ENCODE results near the gene TTC32. TPM values are rescaled to one million over a fixed set of nuclear protein-coding genes. Genes with fewer than 3 reads are reported as not detected.

TTC32 gene
- total RNA-seq, 4 donors from 2014 or later: 11.9 to 21.7 (median 16.8) TPM

DNA sequence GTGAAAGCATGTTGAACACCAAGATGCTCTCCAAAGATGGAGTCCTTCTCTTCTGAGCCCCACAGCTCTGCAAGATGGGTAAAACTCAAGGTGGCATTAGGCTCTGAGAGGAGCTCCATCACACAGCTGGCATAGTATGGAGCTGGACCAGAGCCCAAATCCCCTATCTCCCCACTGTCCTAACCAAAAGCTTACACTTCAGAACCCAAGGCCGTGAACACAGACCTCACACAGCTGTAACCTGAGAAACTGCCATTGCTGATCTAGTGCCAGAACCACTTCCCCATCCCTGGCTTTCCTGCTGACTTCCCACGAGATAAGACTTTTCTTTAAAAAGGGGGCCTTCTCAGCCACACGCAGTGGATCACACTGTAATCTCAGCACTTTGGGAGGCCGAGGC, 25.0 kb downstream of the TTC32 start:
- TF ChIP-seq CTCF (IDR thresholded peaks at IDR 0.05; ENCODE audit: low read depth): no peak

DNA sequence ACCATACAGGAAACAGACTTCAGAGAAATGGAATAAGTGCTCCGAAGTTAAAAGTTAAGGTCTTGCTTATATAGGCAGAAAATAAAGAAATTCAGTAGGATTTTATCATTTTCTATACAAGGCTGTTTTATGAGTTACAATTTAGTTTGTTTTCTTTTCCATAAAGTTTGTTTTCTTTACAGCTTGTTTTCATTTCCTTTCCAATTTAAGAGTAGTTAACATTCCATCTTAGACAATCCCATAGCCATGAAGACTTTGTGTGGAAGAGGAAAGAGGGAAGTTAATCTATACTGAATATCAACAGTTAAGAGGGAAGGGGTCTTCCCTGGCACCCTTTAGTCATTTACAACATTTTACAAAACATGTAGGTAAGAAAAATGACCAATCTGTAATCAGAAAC, 26.5 kb downstream of the TTC32 start:
- no peak for TF ChIP-seq CTCF (IDR thresholded peaks at IDR 0.05; ENCODE audit: low read depth)

- TF ChIP-seq CTCF (IDR thresholded peaks at IDR 0.05; ENCODE audit: low read depth): no peak
These were observed 27.1 kb downstream of the TTC32 start for GRCh38 chr2:19874726-19875125.

- no peak for TF ChIP-seq CTCF (IDR thresholded peaks at IDR 0.05; ENCODE audit: low read depth)
These were observed 28.8 kb downstream of the TTC32 start for GRCh38 chr2:19873014-19873413.

DNA sequence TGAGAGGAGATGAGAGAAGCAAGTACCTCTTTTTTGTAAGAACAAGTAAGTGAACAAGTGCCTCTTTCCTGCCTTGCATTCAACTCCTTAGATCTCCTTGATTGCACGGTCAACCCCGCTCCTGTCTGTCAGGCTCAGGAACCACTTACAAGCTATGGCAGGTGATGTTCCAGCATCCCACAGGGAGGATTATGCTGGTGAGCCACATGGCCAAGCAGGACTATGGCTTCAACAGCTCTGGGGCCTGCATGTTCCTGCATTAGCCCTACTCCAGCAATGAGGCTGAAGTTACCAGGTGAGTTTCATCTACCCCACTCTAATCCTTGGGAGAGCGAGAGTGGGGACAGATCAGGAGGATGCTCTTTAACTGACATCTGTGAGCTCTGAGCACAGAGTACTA, 29.5 kb downstream of the TTC32 start:
- TF ChIP-seq CTCF (IDR thresholded peaks at IDR 0.05; ENCODE audit: low read depth): no peak

DNA sequence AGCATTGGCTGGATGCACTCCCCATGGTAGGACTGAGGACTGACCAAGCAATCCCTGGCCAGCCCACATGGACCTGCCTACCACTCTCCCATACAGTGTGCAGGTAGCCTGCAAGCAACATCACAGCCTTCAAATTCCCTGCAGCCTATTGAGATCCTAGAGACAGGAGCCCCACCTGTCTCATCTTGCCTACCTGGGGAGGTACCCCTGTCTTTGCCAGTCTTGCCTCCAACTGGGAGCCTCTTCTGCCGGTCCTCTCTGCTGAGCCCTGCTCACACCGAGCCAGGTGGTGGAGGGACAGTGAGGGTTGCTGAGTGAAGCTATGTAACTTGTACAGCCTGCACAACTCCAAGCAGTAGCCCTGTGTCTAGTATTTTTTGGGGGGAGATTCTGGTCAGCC, 29.9 kb downstream of the TTC32 start:
- TF ChIP-seq CTCF (IDR thresholded peaks at IDR 0.05; ENCODE audit: low read depth): no peak

DNA sequence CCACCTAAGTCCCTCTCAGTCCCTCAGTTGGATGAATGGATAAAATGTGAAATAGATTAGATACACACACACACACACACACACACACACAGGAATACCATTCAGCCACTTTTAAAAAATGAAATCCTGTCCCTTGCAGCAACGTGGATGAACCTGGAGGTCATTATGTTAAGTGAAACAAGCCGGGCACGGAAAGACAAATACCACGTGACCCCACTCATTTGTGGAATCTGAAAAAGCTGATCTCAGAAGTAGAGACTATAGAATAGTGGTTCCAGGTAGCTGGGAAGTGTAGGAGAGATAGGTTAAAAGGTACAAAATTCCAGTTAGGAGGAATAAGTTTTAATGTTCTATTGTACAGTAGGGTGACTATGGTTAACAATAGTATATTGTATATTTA, 31.0 kb downstream of the TTC32 start:
- TF ChIP-seq CTCF (IDR thresholded peaks at IDR 0.05; ENCODE audit: low read depth): no peak
